Gastrocnemius medialis (tissue), 4 donors: Measurements from ENCODE around the gene THBS4. TPM values are rescaled to one million over a fixed set of nuclear protein-coding genes. Genes with fewer than 3 reads are reported as not detected.

Experiments used
- ATAC-seq, 2 donors: fragments of 150-250 bp; one replicate each; pipeline ENCODE4 v1.9.1; 2016
- DNase-seq, 2 donors: peaks; one replicate each; pipeline ENCODE4 v3.0.0-alpha.2; 2019
- H3K27ac ChIP-seq, 4 donors: fragments of 200-600 bp; sonication (generic); 1 replicate in 1 of 4; 2 replicates in 3 of 4; pipeline ENCODE4 v1.5.1; 2016 to 2018; ENCODE audit warnings: mild to moderate bottlenecking in 2 of 4, moderate library complexity in 1 of 4
- H3K27me3 ChIP-seq, 3 donors: fragments of 200-600 bp; sonication (generic) in 2 of 3; 1 replicate in 1 of 3; 2 replicates in 2 of 3; pipeline versions ENCODE4 v1.5.1 to v1.6.0; 2016 to 2019; ENCODE audit warnings: mild to moderate bottlenecking in 1 of 3, moderate library complexity in 1 of 3
- H3K36me3 ChIP-seq, 2 donors: fragments of 200-600 bp; sonication (generic) in 1 of 2; one replicate each; pipeline ENCODE4 v1.5.1; 2017 to 2018
- H3K4me1 ChIP-seq, 2 donors: fragments of 200-600 bp; sonication (generic) in 1 of 2; one replicate each; pipeline ENCODE4 v1.5.1; 2016 to 2017; ENCODE audit warnings: mild to moderate bottlenecking in 2 of 2
- H3K4me3 ChIP-seq, 4 donors: fragments of 200-600 bp; sonication (generic) in 3 of 4; 1 replicate in 1 of 4; 2 replicates in 3 of 4; pipeline ENCODE4 v1.5.1; 2016 to 2019; ENCODE audit warnings: mild to moderate bottlenecking in 2 of 4
- H3K9me3 ChIP-seq, 3 donors: fragments of 200-600 bp; sonication (generic) in 2 of 3; 1 replicate in 1 of 3; 2 replicates in 2 of 3; pipeline ENCODE4 v1.5.1; 2016 to 2019
- POLR2A ChIP-seq, 2 donors: fragments of 450-650 bp; IDR thresholded peaks; one replicate each; pipeline ENCODE4 v1.6.1; 2017; ENCODE audit warnings: antibody characterized with exemption in 2 of 2, mild to moderate bottlenecking in 2 of 2, moderate library complexity in 2 of 2
- in situ Hi-C, 4 donors: fragments of 200-750 bp; cut with MboI; loops; one replicate each; pipeline versions ENCODE4 v1.15.0 to v1.8.0; 2017; ENCODE audit warnings: low sequenced_read_pairs in 4 of 4
- intact Hi-C: fragments of 100-400 bp; cut with DNase I; formaldehyde crosslinking; loops from one replicate; pipeline ENCODE4 v1.15.1; 2023; ENCODE audit warnings: low total_unique reads
- total RNA-seq, 4 donors: library from RNA; depleted of rRNA; stranded (reverse); fragments of >200 nt; gene quantifications; one replicate each; pipeline versions ENCODE4 v1.1.0 to v1.2.3, GENCODE V29; 2016
- TF ChIP-seq, protein P1 (sequence below), 5 experiments: fragments of 450-650 bp in 3 of 5; fragments of 200-600 bp in 2 of 5; sonication (generic) in 2 of 5; IDR thresholded peaks in 4 of 5; conservative IDR thresholded peaks in 1 of 5; 1 replicate in 4 of 5; 2 replicates in 1 of 5; pipeline ENCODE4 v1.5.1; 2016 to 2019; ENCODE audit warnings: antibody characterized with exemption in 5 of 5, mild to moderate bottlenecking in 3 of 5, moderate library complexity in 3 of 5

The THBS4 gene
- total RNA-seq, 4 donors from 2014 or later = 23.3 to 336 (median 38.4) TPM

DNA sequence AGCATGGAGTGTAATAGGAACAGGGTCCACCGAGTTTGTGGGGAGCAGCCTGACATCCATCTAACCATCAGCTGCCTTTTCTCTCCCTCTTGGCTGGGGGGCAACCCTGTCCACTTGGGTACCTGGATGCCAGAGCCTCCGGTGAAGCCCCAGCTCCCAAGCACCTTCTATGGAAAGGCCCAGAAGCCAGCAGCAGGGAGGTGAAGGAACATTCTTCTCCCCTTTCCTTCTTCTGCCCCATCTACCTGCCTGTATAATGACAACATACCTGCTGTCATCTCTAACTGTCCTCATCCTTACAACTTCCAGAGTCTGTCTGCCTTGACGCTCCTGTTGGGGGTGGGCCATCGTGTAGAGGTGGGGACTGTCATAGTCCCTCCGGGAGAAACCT is 33.1 kb downstream of the THBS4 start:
- H3K36me3 ChIP-seq = no peaks in the 10 kb centered on the region

DNA sequence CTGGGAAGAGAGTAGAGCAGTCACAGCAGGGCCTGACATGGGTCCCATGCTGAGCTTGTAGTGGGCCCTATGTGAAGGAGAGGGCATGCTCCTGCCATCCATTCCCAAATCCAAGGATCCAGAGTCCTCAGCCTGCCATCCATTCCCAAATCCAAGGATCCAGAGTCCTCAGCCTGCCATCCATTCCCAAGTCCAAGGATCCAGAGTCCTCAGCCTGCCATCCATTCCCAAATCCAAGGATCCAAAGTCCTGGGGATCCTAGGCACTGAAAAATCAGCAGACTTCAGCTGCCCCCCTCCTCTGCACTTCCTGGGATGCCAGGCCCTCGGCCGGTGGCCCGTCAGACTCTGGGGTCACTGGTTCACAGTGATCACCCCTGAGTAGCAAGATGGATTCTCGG is 33.6 kb downstream of the THBS4 start:
- DNase-seq (no peak), ATAC-seq (no peak)
- in situ Hi-C loops = no loop called here
- Histone ChIP-seq H3K9me3 (no peaks in the 10 kb centered on the region), H3K36me3 (no peaks in the 10 kb centered on the region), H3K4me1 (no peaks in the 10 kb centered on the region), H3K27me3 (no peaks in the 10 kb centered on the region), H3K4me3 (no peak overlapping the region), H3K27ac (peak overlapping the region in 2 of 4 donors; percentile 18 to 26)
- no peak for TF ChIP-seq POLR2A (IDR thresholded peaks at IDR 0.05)
- TF ChIP-seq, protein P1, sequence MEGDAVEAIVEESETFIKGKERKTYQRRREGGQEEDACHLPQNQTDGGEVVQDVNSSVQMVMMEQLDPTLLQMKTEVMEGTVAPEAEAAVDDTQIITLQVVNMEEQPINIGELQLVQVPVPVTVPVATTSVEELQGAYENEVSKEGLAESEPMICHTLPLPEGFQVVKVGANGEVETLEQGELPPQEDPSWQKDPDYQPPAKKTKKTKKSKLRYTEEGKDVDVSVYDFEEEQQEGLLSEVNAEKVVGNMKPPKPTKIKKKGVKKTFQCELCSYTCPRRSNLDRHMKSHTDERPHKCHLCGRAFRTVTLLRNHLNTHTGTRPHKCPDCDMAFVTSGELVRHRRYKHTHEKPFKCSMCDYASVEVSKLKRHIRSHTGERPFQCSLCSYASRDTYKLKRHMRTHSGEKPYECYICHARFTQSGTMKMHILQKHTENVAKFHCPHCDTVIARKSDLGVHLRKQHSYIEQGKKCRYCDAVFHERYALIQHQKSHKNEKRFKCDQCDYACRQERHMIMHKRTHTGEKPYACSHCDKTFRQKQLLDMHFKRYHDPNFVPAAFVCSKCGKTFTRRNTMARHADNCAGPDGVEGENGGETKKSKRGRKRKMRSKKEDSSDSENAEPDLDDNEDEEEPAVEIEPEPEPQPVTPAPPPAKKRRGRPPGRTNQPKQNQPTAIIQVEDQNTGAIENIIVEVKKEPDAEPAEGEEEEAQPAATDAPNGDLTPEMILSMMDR (IDR thresholded peaks at IDR 0.05 in 4 of 5, conservative IDR thresholded peaks at IDR 0.05 in 1 of 5) = no peak
- intact Hi-C loops = no loop called here

More for the DNA sequence above, 33.1 kb downstream of the THBS4 start:
- TF ChIP-seq, protein P1 (IDR thresholded peaks at IDR 0.05 in 4 of 5, conservative IDR thresholded peaks at IDR 0.05 in 1 of 5) = no peak
- H3K27ac ChIP-seq = peak overlapping the region in 1 of 4 donors; percentile 18
- no peak overlapping the region for H3K4me3 ChIP-seq
- DNase-seq (no peak), ATAC-seq (no peak)
- in situ Hi-C loops = no loop called here
- H3K27me3 ChIP-seq = no peaks in the 10 kb centered on the region
- intact Hi-C loops = no loop called here
- no peaks in the 10 kb centered on the region for H3K4me1 ChIP-seq
- no peaks in the 10 kb centered on the region for H3K9me3 ChIP-seq

DNA sequence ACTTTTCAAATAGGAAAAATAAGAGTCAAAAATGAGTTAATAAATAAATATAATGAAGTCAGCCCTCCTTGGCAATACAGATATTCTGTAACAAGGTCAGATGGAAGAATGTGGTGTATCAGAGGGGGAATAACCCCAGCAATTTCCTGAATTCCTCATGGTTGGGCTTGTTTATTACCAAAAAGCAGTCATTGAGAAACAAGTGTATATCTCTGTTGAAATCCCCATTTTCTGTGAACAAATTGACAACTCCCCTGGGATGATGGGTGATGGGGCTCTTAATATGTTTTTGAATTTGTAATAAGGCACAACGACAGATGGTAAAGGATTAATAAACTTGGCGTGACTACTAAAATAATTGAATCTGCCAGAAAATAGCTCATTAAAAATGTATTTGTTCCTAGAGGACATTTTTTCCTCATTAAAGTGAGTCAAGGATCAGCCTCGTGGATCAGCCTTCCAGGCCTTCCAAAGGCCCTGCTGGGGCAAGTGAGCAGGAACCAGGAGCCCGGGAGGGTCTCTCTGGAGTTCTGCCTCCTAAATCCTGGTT is 34.2 kb downstream of the THBS4 start:
- Histone ChIP-seq H3K27ac (peak overlapping the region; percentile 21 to 48 (median 30)), H3K4me1 (no peaks in the 10 kb centered on the region), H3K27me3 (no peaks in the 10 kb centered on the region), H3K9me3 (no peaks in the 10 kb centered on the region), H3K36me3 (no peaks in the 10 kb centered on the region), H3K4me3 (no peak overlapping the region)
- ATAC-seq = no peak
- no peak for TF ChIP-seq POLR2A (IDR thresholded peaks at IDR 0.05)
- TF ChIP-seq, protein P1 (IDR thresholded peaks at IDR 0.05 in 4 of 5, conservative IDR thresholded peaks at IDR 0.05 in 1 of 5) = no peak
- in situ Hi-C loops = no loop called here
- DNase-seq = no peak
- intact Hi-C loops = no loop called here

DNA sequence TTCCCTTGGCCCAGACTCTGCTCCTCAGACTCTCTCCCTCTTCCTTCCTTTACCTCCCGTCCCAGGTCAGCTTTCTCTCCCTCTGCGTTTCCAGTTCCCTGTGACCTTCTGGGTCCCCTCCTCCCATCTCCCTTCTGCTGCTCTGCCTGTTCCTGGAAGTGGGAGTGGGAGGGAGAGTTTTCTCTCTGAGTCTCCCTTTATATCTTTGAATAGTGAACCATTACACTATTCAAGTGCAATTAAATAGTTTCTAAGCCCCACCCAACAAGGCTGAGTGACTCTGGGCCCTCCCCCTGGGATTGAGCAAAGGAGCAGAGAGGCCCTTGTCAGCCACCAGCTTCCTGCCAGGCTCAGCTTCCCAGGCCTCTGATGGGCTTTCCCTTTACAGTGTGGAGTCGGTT is 34.8 kb downstream of the THBS4 start:
- Histone ChIP-seq H3K36me3 (no peaks in the 10 kb centered on the region), H3K27ac (peak overlapping the region; percentile 2 to 48 (median 28)), H3K4me3 (no peak overlapping the region), H3K4me1 (no peaks in the 10 kb centered on the region), H3K27me3 (no peaks in the 10 kb centered on the region), H3K9me3 (no peaks in the 10 kb centered on the region)
- ATAC-seq (no peak), DNase-seq (no peak)
- intact Hi-C loops = no loop called here
- in situ Hi-C loops = no loop called here
- TF ChIP-seq, protein P1 (IDR thresholded peaks at IDR 0.05 in 4 of 5, conservative IDR thresholded peaks at IDR 0.05 in 1 of 5) = no peak
- TF ChIP-seq POLR2A (IDR thresholded peaks at IDR 0.05) = no peak
